ENCODE measurements around the gene IL1B. TPM values are rescaled to one million over a fixed set of nuclear protein-coding genes. Genes with fewer than 3 reads are reported as not detected.

The IL1B gene
- total RNA-seq, 2 experiments from 2014 or later, result not detected

DNA sequence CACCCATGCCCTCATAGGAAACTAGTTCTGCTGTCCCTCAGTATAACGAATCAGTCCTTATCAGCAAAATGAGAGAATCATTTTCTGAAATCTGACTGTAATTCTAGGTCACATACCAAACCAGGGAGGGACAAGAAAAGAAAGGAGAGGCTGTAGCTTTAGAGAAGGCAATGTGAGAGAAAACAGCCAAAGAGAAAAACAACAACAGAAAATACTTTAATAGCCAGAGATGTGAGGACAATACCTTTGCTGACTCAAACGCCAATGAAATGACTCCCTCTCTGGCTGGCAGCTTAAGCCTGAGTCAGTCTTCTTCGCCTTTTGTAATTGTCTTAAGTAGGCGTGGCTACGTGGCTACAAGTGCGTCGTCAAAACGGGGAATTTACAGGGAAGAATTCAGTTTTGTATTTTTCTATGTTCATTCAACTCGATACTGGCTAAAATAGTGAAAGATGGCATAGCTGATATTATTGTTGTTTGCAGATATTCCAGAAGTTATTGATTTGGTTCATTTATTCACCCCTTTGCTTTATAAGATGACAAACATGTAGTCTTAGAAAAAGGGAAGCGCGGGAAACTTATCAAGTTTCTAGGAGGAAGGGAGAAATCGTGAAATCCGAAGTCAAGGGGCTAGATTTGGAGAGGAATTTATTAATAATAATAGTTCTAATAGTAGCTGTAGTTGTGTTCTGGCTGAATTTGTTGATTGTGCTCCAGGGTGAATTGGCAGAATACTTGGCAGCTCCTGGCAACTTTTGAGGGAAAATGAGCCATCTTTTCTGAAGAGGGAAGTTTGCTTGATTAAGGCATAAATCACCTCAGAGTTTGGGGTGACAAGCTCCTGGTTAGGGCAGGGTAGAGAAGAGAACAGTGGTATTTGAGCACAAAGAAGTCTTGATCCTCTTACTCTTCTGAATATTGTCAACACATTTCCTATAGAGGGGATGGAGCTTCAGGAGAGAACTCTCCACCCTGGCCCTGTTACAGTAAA lies 52.1 kb downstream of the IL1B start, which contains the start of gene IL1A:
Gene IL1A, minus strand, starts transcription at position 295 of the 991 bp plus-strand sequence. CDS start 723 bp downstream, outside the sequence.
- Histone ChIP-seq H3K9me2 (ENCODE audit: insufficient read depth, low read length) (no peaks in the 10 kb centered on the region), H3K27ac (ENCODE audit: low read depth, low read length, poor library complexity, severe bottlenecking) (no peak within 1 kb of the TSS), H3K4me1 (ENCODE audit: insufficient read depth, low read length, poor library complexity, severe bottlenecking) (peaks cover 9% of the 10 kb centered on the region), H3K9me3 (ENCODE audit: low read length) (no peaks in the 10 kb centered on the region), H4K20me1 (ENCODE audit: insufficient read depth, low read length) (no peaks in the 10 kb centered on the region), H3K4me2 (ENCODE audit: low read length) (no peak within 1 kb of the TSS), H3K36me3 (ENCODE audit: insufficient read depth, low read length) (no peaks in the 10 kb centered on the region), H3K79me2 (ENCODE audit: insufficient read depth, low read depth, low read length) (no peaks in the 10 kb centered on the region), H3K4me3 (ENCODE audit: low read depth, low read length, poor library complexity, severe bottlenecking) (no peak within 1 kb of the TSS), H2AFZ (ENCODE audit: low read length) (no peak within 1 kb of the TSS)
- DNase-seq (ENCODE audit: low spot score), result no peak
- CTCF ChIA-PET (ENCODE audit: unreplicated experiment), result no interaction called here
- TF ChIP-seq, protein P1, sequence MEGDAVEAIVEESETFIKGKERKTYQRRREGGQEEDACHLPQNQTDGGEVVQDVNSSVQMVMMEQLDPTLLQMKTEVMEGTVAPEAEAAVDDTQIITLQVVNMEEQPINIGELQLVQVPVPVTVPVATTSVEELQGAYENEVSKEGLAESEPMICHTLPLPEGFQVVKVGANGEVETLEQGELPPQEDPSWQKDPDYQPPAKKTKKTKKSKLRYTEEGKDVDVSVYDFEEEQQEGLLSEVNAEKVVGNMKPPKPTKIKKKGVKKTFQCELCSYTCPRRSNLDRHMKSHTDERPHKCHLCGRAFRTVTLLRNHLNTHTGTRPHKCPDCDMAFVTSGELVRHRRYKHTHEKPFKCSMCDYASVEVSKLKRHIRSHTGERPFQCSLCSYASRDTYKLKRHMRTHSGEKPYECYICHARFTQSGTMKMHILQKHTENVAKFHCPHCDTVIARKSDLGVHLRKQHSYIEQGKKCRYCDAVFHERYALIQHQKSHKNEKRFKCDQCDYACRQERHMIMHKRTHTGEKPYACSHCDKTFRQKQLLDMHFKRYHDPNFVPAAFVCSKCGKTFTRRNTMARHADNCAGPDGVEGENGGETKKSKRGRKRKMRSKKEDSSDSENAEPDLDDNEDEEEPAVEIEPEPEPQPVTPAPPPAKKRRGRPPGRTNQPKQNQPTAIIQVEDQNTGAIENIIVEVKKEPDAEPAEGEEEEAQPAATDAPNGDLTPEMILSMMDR (conservative IDR thresholded peaks at IDR 0.05; ENCODE audit: low read length), result no peak
- no peak for TF ChIP-seq EZH2phosphoT487 (IDR thresholded peaks at IDR 0.05; ENCODE audit: borderline replicate concordance, low read depth, low read length)
- intact Hi-C loops (cut with micrococcal nuclease; ENCODE audit: unreplicated experiment), result no loop called here
- POLR2A ChIA-PET, result interaction anchor here (1.3 to 1.5 kb wide), 2 partner anchors 9 to 11 kb away, joined by 3 read pairs; no protein-coding TSS in a partner anchor
- BruUV-seq (replicated peaks), result no TSS peak

GRCh38 chr2:112783187-112783714 lies 53.3 kb downstream of the IL1B start:
- Histone ChIP-seq H3K27ac (ENCODE audit: low read depth, low read length, poor library complexity, severe bottlenecking) (no peak overlapping the region), H3K4me2 (ENCODE audit: low read length) (no peak overlapping the region), H3K9me2 (ENCODE audit: insufficient read depth, low read length) (no peaks in the 10 kb centered on the region), H3K4me3 (ENCODE audit: low read depth, low read length, poor library complexity, severe bottlenecking) (no peak overlapping the region), H4K20me1 (ENCODE audit: insufficient read depth, low read length) (no peaks in the 10 kb centered on the region), H3K9me3 (ENCODE audit: low read length) (no peaks in the 10 kb centered on the region), H3K36me3 (ENCODE audit: insufficient read depth, low read length) (no peaks in the 10 kb centered on the region), H3K79me2 (ENCODE audit: insufficient read depth, low read depth, low read length) (no peaks in the 10 kb centered on the region), H2AFZ (ENCODE audit: low read length) (no peak overlapping the region), H3K4me1 (ENCODE audit: insufficient read depth, low read length, poor library complexity, severe bottlenecking) (peaks cover 9% of the 10 kb centered on the region)
- intact Hi-C loops (cut with micrococcal nuclease; ENCODE audit: unreplicated experiment), result no loop called here
- no peak for DNase-seq (ENCODE audit: low spot score)
- no peak for TF ChIP-seq EZH2phosphoT487 (IDR thresholded peaks at IDR 0.05; ENCODE audit: borderline replicate concordance, low read depth, low read length)
- ChIA-PET CTCF (ENCODE audit: unreplicated experiment) (no interaction called here), POLR2A (interaction anchor here (1.5 kb wide), 1 partner anchor 10 kb away, joined by 3 read pairs; no protein-coding TSS in a partner anchor)
- no TSS peak for BruUV-seq (replicated peaks)

GRCh38 chr2:112782234-112782799 lies 54.3 kb downstream of the IL1B start:
- H2AFZ ChIP-seq (ENCODE audit: low read length), result no peak overlapping the region
- BruUV-seq (replicated peaks), result no TSS peak
- intact Hi-C loops (cut with micrococcal nuclease; ENCODE audit: unreplicated experiment), result no loop called here

More at GRCh38 chr2:112782234-112782799, 54.3 kb downstream of the IL1B start:
- CTCF ChIA-PET (ENCODE audit: unreplicated experiment), result no interaction called here
- Histone ChIP-seq H3K9me2 (ENCODE audit: insufficient read depth, low read length) (no peaks in the 10 kb centered on the region), H4K20me1 (ENCODE audit: insufficient read depth, low read length) (no peaks in the 10 kb centered on the region), H3K36me3 (ENCODE audit: insufficient read depth, low read length) (no peaks in the 10 kb centered on the region), H3K79me2 (ENCODE audit: insufficient read depth, low read depth, low read length) (no peaks in the 10 kb centered on the region), H3K4me1 (ENCODE audit: insufficient read depth, low read length, poor library complexity, severe bottlenecking) (peaks cover 9% of the 10 kb centered on the region), H3K27ac (ENCODE audit: low read depth, low read length, poor library complexity, severe bottlenecking) (no peak overlapping the region), H3K4me3 (ENCODE audit: low read depth, low read length, poor library complexity, severe bottlenecking) (no peak overlapping the region), H3K9me3 (ENCODE audit: low read length) (no peaks in the 10 kb centered on the region), H3K4me2 (ENCODE audit: low read length) (no peak overlapping the region)
- DNase-seq (ENCODE audit: low spot score), result no peak
- no peak for TF ChIP-seq EZH2phosphoT487 (IDR thresholded peaks at IDR 0.05; ENCODE audit: borderline replicate concordance, low read depth, low read length)
- TF ChIP-seq, protein P1 (conservative IDR thresholded peaks at IDR 0.05; ENCODE audit: low read length), result no peak
- POLR2A ChIA-PET, result interaction anchor here (0.6 to 1.5 kb wide), 3 partner anchors 8 to 164 kb away, joined by 3 read pairs; no protein-coding TSS in a partner anchor
